SJSA1 (cell line): Measurements from ENCODE around the gene LSM4. TPM values are rescaled to one million over a fixed set of nuclear protein-coding genes. Genes with fewer than 3 reads are reported as not detected.

Source experiments
- DNase-seq, 2 experiments: peaks; one replicate each; pipeline ENCODE4 v3.0.0-alpha.2; 2015 to 2020; ENCODE audit warnings: low spot score in 2 of 2, low read depth in 1 of 2
- H3K27ac ChIP-seq: fragments of 250-450 bp; sonication (Bioruptor Pico); 2 replicates; pipeline ENCODE4 v1.5.1; 2020; ENCODE audit warnings: mild to moderate bottlenecking, moderate library complexity
- H3K27me3 ChIP-seq: fragments of 250-450 bp; sonication (Bioruptor Pico); replicated peaks from 2 replicates; pipeline ENCODE4 v1.5.1; 2020; ENCODE audit warnings: mild to moderate bottlenecking, moderate library complexity
- H3K36me3 ChIP-seq: fragments of 250-450 bp; sonication (Bioruptor Pico); 2 replicates; pipeline ENCODE4 v1.5.1; 2020; ENCODE audit warnings: mild to moderate bottlenecking
- H3K4me1 ChIP-seq: fragments of 250-450 bp; sonication (Bioruptor Pico); replicated peaks from 2 replicates; pipeline ENCODE4 v1.6.1; 2021; ENCODE audit warnings: mild to moderate bottlenecking
- H3K4me3 ChIP-seq: fragments of 250-450 bp; sonication (Bioruptor Pico); 2 replicates; pipeline ENCODE4 v1.5.1; 2020; ENCODE audit warnings: mild to moderate bottlenecking
- H3K9me3 ChIP-seq: fragments of 250-450 bp; sonication (Bioruptor Pico); replicated peaks from 2 replicates; pipeline ENCODE4 v1.5.1; 2020; ENCODE audit warnings: mild to moderate bottlenecking
- total RNA-seq: library from RNA; depleted of rRNA; stranded (reverse); fragments of >200 nt; shearing (Covaris generic); gene quantifications from 2 replicates; pipeline ENCODE4 v1.2.3, GENCODE V29; 2014

The LSM4 gene
- total RNA-seq, 1 experiment from 2014 or later: 395 TPM

GRCh38 chr19:18311502-18312091 lies 11.3 kb downstream of the LSM4 start:
- no peak for DNase-seq
- H3K27ac ChIP-seq: no peak overlapping the region

GRCh38 chr19:18310966-18311365 lies 11.9 kb downstream of the LSM4 start:
- H3K27ac ChIP-seq: no peak overlapping the region
- H3K9me3 ChIP-seq: no peaks in the 10 kb centered on the region
- H3K27me3 ChIP-seq: no peaks in the 10 kb centered on the region
- H3K36me3 ChIP-seq: peaks cover 87% of the 10 kb centered on the region
- no peaks in the 10 kb centered on the region for H3K4me1 ChIP-seq
- DNase-seq: no peak
- H3K4me3 ChIP-seq: no peak overlapping the region

More at GRCh38 chr19:18311502-18312091, 11.3 kb downstream of the LSM4 start:
- H3K36me3 ChIP-seq: peaks cover 85% of the 10 kb centered on the region
- H3K27me3 ChIP-seq: no peaks in the 10 kb centered on the region
- H3K9me3 ChIP-seq: no peaks in the 10 kb centered on the region
- no peak overlapping the region for H3K4me3 ChIP-seq
- H3K4me1 ChIP-seq: no peaks in the 10 kb centered on the region

GRCh38 chr19:18310118-18310909 lies 12.6 kb downstream of the LSM4 start:
- no peaks in the 10 kb centered on the region for H3K9me3 ChIP-seq
- DNase-seq: no peak
- no peak overlapping the region for H3K27ac ChIP-seq

GRCh38 chr19:18309525-18310064 lies 13.3 kb downstream of the LSM4 start:
- Histone ChIP-seq H3K4me3 (no peak overlapping the region), H3K9me3 (no peaks in the 10 kb centered on the region), H3K27me3 (no peaks in the 10 kb centered on the region), H3K36me3 (peaks cover 79% of the 10 kb centered on the region), H3K4me1 (peaks cover 11% of the 10 kb centered on the region), H3K27ac (no peak overlapping the region)
- no peak for DNase-seq

More at GRCh38 chr19:18310118-18310909, 12.6 kb downstream of the LSM4 start:
- H3K4me1 ChIP-seq: peaks cover 4% of the 10 kb centered on the region
- H3K4me3 ChIP-seq: no peak overlapping the region
- peaks cover 86% of the 10 kb centered on the region for H3K36me3 ChIP-seq
- H3K27me3 ChIP-seq: no peaks in the 10 kb centered on the region

GRCh38 chr19:18308948-18309325 lies 13.9 kb downstream of the LSM4 start:
- Histone ChIP-seq H3K27ac (no peak overlapping the region), H3K4me3 (no peak overlapping the region), H3K9me3 (no peaks in the 10 kb centered on the region), H3K27me3 (no peaks in the 10 kb centered on the region), H3K36me3 (peaks cover 76% of the 10 kb centered on the region), H3K4me1 (peaks cover 17% of the 10 kb centered on the region)
- no peak for DNase-seq

GRCh38 chr19:18308051-18308947 lies 14.6 kb downstream of the LSM4 start:
- no peak for DNase-seq
- H3K4me1 ChIP-seq: peaks cover 24% of the 10 kb centered on the region
- no peak overlapping the region for H3K4me3 ChIP-seq
- H3K27ac ChIP-seq: no peak overlapping the region
- no peaks in the 10 kb centered on the region for H3K9me3 ChIP-seq
- no peaks in the 10 kb centered on the region for H3K27me3 ChIP-seq
- H3K36me3 ChIP-seq: peaks cover 69% of the 10 kb centered on the region

- no peaks in the 10 kb centered on the region for H3K9me3 ChIP-seq
- H3K4me1 ChIP-seq: peaks cover 27% of the 10 kb centered on the region
- DNase-seq: no peak
- H3K4me3 ChIP-seq: no peak overlapping the region
- no peaks in the 10 kb centered on the region for H3K27me3 ChIP-seq
- peaks cover 59% of the 10 kb centered on the region for H3K36me3 ChIP-seq
- no peak overlapping the region for H3K27ac ChIP-seq
Measured at GRCh38 chr19:18307271-18307681, 15.6 kb downstream of the LSM4 start.

GRCh38 chr19:18306888-18307260 lies 16.0 kb downstream of the LSM4 start:
- Histone ChIP-seq H3K36me3 (peaks cover 55% of the 10 kb centered on the region), H3K27me3 (no peaks in the 10 kb centered on the region), H3K9me3 (no peaks in the 10 kb centered on the region), H3K4me3 (no peak overlapping the region), H3K4me1 (peaks cover 27% of the 10 kb centered on the region), H3K27ac (no peak overlapping the region)
- DNase-seq: no peak

- H3K9me3 ChIP-seq: no peaks in the 10 kb centered on the region
- no peak for DNase-seq
- H3K36me3 ChIP-seq: peaks cover 50% of the 10 kb centered on the region
- H3K4me1 ChIP-seq: peaks cover 29% of the 10 kb centered on the region
- no peaks in the 10 kb centered on the region for H3K27me3 ChIP-seq
- no peak overlapping the region for H3K27ac ChIP-seq
- no peak overlapping the region for H3K4me3 ChIP-seq
Measured at GRCh38 chr19:18306209-18306887, 16.5 kb downstream of the LSM4 start.

GRCh38 chr19:18304458-18305310 lies 18.2 kb downstream of the LSM4 start:
- DNase-seq: peak; percentile 88 to 89
- Histone ChIP-seq H3K4me1 (peaks cover 38% of the 10 kb centered on the region), H3K9me3 (no peaks in the 10 kb centered on the region), H3K36me3 (peaks cover 33% of the 10 kb centered on the region), H3K4me3 (peak overlapping the region; percentile 28), H3K27me3 (no peaks in the 10 kb centered on the region), H3K27ac (peak overlapping the region; percentile 94)

GRCh38 chr19:18304208-18304457 lies 18.7 kb downstream of the LSM4 start:
- Histone ChIP-seq H3K36me3 (peaks cover 28% of the 10 kb centered on the region), H3K27me3 (no peaks in the 10 kb centered on the region), H3K9me3 (no peaks in the 10 kb centered on the region), H3K4me1 (peaks cover 38% of the 10 kb centered on the region), H3K27ac (peak overlapping the region; percentile 94), H3K4me3 (no peak overlapping the region)
- DNase-seq: no peak

- H3K27ac ChIP-seq: no peak overlapping the region
- no peaks in the 10 kb centered on the region for H3K27me3 ChIP-seq
- peaks cover 8% of the 10 kb centered on the region for H3K36me3 ChIP-seq
- H3K9me3 ChIP-seq: no peaks in the 10 kb centered on the region
- peaks cover 48% of the 10 kb centered on the region for H3K4me1 ChIP-seq
- DNase-seq: no peak
- no peak overlapping the region for H3K4me3 ChIP-seq
Measured at GRCh38 chr19:18301718-18302111, 21.2 kb downstream of the LSM4 start.
